HG02870 (cell line): ENCODE data around the gene MPRIP.

Experiments used
- ATAC-seq: cut with Tn5 transposase; IDR thresholded peaks from one replicate; pipeline ENCODE4 v1.9.1; 2021; ENCODE audit warnings: mild to moderate bottlenecking, moderate library complexity; ENCODE audit not compliant: unreplicated experiment

The MPRIP gene

DNA sequence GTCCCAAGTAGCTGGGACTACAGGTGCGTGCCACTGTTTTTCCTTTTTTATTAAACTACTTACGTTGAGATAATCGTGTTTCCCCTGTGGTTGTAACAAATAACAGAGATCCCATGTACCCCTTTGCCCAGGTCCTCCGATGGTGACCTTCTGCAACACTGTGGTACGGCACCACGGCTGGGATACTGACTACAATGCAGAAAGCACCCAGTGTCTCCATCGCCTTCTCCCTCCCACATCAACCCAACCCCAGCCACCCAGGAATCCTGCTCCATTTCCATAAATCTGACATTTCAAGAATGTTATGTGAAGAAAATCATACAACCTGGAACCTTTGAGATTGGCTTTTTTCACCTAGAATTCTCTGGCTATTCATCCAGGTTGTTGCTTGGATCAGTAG, 22.1 kb downstream of the MPRIP start:
- no peak for ATAC-seq

DNA sequence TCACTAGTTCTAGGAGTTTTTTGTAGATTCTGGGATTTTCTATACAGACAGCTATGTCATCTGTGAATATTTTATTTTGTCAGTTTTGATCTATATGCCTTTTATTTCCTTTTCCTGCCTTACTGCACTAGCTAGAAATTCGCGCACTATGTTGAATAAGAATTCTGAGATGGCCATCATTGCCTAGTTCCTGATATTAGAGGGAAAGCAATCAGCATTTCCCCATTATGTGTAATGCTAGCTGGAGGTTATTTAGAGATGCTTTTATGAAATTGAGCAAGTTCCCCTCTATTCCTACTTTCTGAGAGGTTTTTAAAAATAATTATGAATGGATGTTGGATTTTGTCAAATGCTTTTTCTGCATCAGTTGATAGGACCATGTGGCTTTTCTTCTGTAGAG, 23.8 kb downstream of the MPRIP start:
- ATAC-seq: no peak

DNA sequence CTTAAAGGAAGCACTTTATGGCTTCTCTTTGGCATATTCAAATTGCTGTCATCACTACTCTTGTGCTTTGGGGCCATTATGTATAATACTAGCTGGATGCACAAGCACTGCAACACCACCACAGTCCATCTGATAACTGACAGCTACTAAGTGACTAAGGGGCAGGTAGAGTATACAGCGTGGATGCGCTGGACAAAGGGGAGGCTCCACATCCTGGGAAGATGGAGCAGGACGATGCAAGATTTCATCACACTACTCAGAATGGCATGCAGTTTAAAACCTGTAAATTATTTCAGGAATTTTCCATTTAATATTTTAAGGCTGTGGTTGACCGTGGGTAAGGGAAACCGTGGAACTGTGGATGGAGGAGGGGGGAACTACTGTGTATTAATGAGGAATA, 25.0 kb downstream of the MPRIP start:
- ATAC-seq: no peak

DNA sequence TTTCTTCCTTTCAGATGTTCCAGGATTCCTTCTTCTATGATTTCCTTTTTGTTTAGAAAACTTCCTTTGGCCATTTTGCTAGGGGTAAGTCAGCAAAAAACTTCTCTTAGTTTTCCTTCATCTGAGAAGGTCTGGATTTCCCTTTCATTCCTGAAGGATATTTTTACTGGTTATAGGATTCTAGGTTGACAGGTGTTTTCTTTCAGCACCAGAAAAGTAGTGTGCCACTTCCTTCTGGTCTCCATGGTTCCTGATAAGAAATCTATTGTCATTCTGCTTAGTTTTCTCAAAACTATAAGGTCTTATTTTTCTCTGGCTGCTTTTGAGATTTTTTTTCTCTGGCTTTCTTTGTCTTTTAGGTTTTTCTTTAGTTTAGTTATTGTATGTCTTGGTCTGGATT, 27.6 kb downstream of the MPRIP start:
- no peak for ATAC-seq

DNA sequence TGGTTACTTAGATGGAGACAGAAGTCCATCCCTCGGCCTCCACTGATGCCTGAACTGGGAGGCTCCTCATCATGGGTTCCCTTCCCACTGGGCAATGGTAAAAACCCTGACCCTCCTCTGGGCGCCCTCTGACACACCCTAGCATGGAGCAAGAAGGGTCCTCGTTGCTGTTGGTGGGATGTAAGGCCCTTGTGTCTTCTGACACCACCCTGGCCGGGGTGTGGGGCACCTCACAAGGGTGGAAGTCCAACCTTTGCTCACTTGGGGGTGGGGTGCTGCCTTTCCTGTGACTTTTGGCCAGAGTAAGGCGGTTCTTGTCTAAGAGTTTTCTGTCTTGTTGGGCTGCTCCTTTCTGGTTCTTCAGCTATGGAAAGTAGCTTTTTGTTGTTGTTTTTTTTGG, 28.7 kb downstream of the MPRIP start:
- no peak for ATAC-seq

DNA sequence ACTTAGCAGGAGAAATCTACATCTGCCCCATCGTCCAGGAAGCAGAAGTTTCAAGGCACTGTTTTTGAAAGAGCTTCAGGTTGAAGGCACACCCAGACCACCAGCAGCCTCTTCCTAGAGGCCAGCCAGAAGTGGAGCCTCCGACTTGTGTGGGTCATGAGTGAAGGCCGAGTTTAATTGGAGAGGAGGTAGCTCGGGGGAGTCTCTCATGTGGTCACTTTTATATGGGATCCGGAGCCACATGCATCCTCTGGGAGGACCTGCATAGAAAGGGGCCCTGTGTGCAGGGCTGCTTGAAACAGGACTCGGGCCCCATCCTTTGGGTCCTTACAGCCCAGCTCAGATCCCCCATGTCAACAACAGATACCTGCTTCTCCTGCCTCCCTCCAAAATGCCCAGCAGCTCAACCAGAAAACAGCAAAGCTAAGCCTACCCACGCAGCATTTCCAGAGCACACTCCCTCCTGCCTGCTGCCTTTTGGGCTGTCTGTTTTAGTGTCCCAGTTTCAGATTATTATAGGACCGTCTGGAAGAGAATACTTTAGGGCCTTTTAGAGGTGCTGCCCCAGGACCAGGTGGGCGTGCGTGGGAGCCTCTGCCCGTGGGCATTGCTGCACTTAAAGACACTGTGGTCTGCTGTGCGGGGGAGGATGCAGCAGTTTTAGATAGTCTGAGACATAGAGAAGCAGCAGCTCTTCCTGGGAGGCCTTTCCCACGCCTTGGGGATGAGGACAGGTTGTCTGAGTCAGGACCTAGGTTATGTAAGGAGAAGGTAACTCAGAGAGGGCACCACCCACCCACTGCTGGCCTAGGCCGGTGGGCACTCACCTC, 29.5 kb downstream of the MPRIP start:
- no peak for ATAC-seq

DNA sequence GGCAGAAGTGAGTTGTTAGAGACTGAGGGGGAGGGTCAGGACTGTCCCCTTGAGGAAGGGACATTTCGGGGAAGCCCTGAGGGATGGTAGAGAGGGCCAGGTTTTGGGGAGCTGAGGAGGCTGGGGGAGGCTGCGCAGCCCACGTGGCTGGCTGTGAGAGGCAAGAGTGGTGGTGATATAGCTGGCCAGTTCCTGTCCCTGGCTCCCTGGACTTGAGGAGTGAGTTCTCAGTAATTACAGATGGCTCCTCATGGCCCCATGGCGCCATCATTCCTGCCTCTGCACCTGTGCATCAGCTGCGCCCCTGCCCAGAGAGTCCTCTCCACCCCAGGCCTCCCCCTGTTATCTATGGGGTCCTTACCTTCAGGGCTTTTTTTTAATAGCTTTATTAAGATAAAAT, 30.3 kb downstream of the MPRIP start:
- ATAC-seq: no peak

DNA sequence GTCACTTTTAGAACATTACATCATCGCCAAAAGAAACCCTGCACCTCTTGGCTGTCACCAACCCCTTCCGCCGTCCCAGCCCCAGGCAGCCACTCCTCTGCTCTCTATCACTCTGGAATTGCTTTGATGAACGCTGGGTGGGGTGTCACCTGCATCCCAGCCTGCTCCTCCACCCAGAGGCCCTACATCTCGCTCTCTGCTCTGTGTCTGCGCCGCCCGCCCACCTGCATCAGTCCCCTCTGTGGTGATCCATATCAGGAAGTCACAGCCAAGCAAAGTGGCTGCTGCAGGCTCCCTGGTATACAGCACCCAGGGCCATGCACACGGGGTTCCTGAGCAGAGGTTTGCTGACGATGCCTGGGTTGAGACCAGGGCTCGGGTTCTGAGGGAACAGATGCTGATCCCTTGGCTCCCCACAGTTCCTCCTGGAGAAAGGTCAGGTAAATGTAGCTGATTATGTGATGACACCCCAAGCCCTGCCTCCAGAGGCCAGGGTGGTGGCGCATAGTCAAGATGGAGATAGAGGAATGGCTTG, 30.8 kb downstream of the MPRIP start:
- no peak for ATAC-seq

DNA sequence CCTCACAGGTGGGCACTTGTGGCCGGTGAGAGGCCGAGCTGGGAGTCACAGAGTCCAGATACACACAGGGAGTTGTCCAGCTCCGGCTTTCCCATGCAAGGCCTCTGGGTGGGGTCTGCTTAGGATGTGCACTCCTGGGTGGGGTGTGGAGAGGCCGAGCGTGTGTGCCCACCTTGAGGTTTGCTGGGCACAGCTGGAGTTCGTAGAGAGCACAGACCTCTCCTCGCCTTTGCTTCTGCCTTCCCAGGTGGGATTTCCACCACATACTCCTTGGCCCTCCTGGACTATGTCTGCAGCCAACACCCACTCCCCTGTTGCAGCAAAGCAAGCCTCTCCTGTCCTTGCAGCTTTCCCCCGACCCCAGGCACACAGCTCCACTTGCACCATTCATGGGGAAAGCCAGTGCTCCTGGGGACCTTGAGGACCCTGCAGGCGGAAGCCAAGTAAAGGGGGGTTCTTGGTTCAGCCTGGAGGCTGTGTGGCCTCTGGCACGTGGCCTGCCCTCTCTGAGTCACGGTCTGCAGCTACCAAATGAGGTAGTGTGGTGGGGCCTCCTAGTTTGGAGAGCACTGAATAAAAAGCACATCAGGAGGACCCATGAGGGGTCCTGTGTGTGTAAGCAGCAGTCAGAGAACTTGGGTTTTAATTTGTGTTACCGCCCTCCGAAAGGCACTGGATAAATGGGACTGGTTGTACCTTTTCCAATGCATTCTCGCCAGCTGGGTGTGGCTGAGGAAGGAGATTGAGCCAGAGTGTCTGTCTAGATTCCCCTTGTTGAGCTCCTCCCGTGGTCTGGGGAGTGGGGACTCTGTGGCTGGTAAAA, 31.5 kb downstream of the MPRIP start:
- no peak for ATAC-seq

DNA sequence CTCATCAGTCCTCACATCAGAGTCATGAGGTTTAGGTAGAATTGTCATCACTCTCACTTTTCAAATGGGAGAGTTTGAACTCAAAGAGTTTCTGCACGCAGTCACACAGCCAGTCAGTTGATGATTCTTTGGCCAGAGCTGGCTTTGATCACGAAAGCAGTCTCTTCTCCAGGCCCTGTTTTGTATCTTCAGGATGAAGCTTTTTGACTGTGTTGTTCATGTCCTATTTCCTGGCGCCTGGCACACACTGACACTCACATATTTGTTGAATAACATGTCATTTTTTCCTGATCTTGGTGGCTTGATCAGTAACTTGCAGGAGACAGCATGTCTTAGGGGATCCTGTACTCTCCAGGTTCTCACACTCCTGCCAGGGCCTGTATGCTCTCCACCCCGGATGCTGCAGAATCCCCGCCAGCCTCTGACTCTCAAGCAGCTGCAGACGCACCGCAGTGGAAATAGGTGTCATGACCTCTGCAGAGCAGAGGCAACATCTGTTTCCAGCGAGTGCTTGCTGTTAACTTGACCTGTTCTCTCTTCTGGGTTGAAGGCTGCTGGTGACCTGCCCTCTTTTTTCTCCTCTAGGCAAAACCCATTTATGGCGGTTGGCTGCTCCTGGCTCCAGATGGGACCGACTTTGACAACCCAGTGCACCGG, 33.0 kb downstream of the MPRIP start:
- no peak for ATAC-seq

DNA sequence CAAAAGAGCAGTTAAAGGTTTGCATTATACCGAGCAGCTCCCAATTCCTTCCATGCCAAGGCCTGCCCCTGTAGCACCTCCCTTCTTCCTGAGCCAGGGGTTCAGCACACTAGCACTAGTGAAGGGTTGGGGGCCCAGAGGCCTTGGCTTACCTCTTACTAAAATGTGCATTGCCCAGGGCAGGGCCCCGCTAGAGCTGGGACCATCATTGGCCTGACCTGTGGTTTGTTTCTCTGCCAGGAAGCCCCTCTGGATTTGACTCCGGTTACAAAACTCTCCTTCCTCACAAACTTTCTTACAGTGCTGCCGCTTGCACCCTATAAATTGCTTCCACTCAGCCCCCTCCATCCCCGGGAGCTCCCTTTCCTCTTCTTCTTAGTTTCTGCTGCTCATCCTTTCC, 33.8 kb downstream of the MPRIP start:
- ATAC-seq: no peak

DNA sequence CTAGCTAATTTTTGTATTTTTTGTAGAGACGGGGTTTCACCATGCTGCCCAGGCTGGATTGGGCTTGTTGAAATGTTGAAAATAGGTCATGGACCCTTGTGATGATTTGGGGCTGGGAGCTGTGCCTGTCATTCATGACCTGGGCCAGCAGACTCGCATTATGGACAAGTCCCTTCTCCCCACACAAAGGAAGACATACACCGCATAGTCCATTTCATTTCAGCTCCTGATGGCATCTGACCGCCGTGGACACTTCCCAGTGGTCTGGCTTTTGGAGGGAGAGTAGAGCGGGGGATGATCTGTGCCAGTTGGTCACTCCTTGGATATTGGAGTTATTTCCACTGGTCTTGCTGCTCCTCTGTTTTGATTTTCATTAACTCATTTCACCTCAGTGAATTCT, 34.8 kb downstream of the MPRIP start:
- ATAC-seq: no peak

DNA sequence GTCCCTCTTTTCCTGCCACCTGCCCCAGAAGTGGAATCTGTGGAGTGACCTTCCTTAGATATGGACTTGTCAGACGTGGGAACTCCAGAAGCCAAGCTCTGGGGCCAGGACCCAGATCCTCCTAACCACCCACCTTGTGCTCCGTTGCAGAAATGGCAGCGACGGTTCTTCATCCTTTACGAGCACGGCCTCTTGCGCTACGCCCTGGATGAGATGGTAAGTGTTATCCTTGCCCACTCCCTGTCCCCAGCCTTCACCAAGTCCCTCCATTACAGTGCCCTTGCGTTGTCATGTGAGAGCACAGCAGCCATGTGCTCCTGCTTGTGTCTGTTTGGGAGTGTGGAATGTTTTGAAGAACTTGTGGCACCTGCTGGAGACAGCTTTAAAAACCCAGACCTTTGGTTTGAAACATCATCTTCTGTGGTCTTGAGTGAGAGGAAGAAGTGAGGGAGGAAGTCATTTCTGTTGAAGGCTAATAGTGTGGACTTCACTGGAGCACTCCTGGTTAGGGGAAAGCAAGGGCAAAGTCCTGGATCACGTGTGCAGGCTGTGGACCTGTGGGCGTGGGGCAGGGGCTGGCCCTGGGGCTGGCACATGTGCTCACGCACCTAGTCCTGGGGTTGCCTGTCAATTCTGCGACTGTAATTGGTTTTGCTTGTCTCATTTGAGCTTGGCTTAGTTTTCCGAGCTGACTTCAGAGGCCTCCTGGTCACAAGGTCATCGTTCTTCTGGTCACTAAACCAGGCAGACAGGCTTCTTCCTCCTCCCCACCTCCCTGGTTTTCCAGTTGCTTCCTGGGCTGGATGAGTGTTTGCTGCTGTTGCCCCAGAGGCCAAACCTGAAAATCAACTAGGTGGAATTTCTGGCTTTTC, 35.8 kb downstream of the MPRIP start:
- ATAC-seq: no peak

DNA sequence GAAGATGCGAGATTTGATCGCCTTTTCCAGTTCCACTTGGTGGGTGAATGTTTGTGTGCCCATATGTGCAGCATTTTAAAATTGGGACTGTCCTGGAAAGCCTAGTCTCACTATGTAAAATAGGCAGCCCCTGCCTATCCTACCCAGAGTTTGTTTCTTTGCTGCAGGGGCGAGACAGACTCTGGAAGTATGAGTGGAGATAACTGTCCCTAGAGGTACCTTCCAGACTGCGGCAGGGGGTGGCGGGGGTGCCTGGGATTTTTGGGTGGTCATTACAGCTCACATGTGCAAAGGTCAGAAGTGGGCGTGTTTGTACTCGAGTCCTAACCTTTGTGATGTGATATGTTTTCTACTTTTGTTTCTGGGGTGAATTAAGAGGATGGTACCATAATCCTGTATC, 36.6 kb downstream of the MPRIP start:
- ATAC-seq: no peak

DNA sequence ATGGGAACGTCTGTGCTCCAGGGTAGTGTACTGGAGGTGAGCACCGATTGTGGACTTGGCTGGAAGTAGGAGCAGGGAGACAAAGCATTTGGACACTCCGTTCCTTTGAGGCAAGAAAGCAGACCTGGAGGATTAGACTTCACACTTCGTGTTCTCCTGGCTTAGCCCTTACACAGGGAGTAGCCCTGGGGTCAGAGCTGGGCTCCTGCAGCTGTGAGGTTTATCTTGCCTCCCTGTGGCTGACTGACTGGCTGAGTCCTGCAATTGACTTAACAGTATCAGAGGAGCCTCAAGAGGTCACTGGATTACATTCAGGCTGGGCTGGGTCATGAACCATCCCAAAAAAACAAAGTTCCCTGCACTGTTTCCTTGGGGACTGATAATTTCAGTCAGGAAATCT, 37.1 kb downstream of the MPRIP start:
- ATAC-seq: no peak

DNA sequence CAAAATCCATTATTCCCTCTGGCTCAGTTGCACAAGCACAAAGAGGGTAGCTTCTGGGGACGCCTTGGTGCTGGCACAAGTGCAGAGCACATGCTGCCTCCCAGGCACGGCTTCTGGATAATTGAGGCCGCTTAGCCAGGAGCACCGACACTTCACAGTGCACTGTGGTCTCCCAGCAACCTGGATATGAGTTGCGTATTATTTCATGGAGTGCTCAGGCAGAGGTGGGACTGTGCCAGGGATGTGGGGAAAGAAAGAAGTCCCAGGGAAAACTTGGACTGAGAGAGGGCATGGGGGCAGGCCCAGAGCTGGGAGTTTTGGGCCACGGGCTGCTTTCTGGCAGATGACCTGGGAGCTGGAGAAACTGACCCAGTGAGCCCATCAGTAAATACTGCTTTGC, 37.5 kb downstream of the MPRIP start:
- ATAC-seq: no peak

DNA sequence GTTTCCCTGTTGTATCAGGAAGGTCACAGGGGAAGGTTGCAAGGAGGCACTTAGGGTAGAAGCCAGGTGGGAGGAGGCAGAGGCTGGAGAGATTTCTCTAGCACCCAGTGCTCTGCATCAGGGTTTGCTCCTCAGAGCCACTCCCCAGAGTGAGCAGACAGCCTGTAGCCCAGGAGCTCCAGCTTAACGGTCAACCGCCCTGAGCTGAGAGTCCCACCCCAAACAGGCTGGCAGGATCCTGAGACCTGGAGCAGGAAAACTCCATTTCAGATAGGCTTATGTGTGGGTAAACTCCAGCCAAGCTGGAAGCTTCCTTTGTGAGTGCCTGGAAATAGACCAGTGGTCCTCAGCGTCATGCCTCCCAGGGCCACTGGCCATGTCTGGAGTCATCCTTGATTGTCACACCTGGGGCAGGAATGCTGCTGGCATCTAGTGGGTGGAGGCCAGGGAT, 37.9 kb downstream of the MPRIP start:
- ATAC-seq: no peak

DNA sequence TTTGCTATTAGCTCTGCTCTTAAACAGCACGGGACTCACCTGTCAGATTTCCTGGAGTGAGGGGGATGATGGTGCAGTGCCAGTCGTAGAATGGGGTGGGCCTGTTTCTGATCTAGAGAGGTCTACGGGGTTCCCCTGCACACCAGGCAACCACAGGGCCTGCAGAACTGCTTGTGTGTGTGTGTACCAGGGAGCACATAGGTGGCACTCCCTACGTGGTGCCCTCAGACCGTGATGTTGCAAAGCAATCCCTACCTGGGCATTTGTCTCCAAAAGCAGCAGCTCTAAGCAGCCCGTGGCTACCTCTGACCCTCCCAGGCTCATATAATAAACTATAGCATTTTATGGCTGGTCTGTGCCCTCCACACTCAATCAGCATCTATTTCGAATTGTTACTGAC, 38.5 kb downstream of the MPRIP start:
- no peak for ATAC-seq

DNA sequence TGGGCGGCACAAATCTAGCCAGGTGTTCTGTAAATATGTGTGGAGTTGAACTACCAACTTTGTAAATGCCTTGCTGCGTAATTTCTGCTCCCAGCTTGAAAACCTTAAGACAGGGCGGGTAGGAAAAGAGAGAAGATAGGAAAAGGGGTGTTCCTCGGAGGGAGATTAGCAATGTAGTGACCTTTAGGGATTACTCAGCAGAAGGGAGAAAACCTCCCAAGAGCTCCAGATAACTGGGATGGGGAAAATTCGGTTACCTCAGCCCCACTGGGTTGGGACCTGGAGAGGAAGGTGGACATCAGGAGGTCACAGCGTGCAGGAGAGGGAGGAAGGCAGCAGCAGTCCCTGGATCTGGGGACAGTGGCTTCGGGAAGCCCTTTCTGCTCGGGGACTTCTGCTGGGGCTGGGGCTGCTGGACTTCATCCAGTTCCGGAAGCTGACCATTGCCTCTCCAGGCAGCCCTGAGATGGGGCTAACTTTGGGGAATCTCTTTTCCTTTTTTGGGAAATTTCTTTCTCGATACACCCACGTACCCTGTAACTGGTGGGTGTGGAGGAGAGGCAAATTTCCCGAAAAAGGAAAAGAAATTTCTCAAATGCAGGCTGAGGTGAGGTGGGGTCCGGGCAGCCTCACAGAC, 39.2 kb downstream of the MPRIP start:
- ATAC-seq: no peak

DNA sequence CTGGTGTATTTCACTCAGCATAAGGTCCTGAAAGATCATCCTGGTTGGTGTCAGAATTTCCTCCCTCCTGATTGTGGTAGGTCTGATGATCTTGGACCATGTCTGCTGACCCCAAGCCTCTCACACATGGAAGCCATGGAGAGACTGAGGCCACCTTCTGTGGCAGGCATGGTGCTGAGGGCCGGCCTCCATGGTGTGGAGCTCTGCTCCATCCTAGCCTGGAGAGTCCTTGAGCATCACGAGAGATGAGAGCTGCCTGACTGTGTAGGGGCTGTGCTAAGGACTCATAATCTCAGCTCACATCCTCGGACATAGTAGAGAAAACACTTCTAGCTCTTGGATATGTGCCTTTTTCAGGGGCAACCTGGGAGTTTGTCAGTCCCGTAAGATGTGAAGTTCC, 40.6 kb downstream of the MPRIP start:
- ATAC-seq: no peak
